Ovary (tissue), 3 donors: Measurements from ENCODE around the gene ATP8B4.

ENCODE experiments used
- CTCF ChIP-seq, 3 donors: fragments of 450-650 bp in 2 of 3; fragments of 200-600 bp in 1 of 3; IDR thresholded peaks; one replicate each; pipeline versions ENCODE4 v1.5.1 to v1.8.0; 2016 to 2022; ENCODE audit warnings: antibody characterized with exemption in 3 of 3, mild to moderate bottlenecking in 1 of 3
- EP300 ChIP-seq: sonication (generic); formaldehyde crosslinking; IDR thresholded peaks from one replicate; pipeline ENCODE4 v1.6.1; 2017; ENCODE audit warnings: antibody characterized with exemption
- donor health status: DM: no; HTN: no; CAD: no.

DNA sequence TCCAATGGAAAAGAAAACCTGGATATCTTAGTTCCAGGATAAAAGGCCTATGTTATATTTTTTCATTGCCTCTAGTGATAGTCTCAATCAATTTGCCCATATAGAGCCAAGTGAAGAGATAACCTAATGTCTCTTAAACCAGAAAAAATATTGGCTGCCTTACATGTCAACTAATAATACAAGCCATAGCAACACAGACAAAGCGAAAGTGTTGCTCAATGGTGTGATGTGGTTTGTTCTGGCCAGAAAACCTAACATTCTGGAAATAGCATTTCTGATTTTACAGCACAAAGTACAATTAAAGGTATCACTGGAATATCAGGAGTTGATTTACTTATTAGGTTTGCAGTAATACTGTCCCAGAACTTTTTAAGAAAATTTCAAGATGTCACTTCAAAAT lies 101.5 kb downstream of the ATP8B4 start:
- TF ChIP-seq CTCF (IDR thresholded peaks at IDR 0.05): no peak
- TF ChIP-seq EP300: no peak
